HG03097 (cell line): ENCODE data around the gene GALNT13.

Experiments
- ATAC-seq: cut with Tn5 transposase; IDR thresholded peaks from one replicate; pipeline ENCODE4 v1.9.1; 2021; ENCODE audit not compliant: unreplicated experiment, low FRiP score

GALNT13 gene

DNA sequence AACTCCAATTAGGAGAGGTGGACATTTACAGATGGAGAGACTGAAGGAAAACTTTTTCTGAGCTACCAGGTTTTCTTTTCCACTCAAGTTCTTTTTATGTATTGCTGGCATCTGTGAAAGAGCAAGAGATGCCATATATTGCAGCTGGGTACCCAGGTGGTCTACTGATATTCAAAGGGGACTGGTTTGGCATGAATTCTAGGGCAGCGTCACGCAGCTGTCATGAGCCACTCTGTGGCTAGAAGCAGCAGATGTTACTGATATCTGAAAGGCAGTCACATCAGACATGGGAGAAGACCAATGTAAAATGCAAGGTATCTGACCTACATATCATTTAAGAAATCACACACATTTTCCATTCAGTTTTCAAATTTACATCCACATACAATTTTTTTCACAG, 408.8 kb downstream of the GALNT13 start:
- no peak for ATAC-seq

DNA sequence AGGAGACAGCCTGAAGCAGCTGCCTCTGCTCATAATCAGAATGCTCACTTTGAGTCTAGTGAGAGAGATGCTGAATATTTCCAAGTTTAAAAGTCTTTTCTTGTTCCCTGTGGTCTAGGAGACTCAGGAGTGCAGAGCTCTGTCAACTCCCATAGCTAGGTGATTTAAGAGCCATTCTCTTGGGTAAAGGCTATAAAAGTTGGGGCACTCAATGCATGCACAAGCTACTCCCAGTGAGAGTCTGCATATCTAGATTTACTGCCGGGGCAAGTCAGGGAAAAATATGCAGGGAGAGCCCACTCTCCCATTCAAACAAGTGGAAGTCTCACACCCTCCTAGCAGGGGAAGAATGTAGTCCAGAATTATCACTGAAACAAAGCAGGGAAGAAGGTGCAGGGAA, 418.1 kb downstream of the GALNT13 start:
- ATAC-seq, result no peak

DNA sequence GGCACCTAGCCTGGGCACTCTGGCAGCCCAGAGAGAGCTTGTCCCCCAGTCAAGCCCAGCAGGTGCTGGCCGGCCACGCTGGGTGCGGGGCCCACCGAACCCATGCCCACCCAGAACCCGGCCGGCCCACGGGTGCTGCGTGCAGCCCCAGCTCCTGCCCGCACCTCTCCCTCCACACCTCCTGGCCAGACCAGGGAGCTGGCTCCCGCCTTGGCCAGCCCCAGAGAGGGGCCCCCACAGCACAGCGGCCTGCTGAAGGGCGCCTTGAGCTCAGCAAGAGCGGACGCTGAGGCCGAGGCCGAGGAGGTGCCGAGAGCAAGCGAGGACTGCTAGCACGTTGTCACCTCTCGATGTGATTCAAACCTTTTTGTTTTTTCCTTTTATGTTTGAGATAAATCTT, 419.8 kb downstream of the GALNT13 start:
- ATAC-seq, result no peak

DNA sequence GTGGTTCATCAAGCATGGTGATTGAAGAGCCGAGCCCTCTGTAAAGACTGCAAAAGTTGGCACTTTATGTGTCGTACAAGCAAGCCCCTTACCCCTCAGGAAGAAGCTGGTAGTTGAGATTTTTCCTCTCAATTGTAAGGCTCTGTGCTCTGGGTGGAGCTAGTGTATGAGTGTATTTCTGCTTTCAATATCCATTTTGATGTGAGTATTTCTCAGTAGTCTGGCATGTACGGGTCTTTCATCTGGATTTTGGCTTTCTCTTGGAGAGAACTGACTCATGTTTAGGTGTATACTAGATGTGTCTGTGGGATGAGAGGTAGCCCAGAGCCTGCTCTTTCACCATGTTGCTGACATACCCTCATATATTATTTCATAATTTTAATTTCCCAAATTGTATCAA, 420.2 kb downstream of the GALNT13 start:
- no peak for ATAC-seq

DNA sequence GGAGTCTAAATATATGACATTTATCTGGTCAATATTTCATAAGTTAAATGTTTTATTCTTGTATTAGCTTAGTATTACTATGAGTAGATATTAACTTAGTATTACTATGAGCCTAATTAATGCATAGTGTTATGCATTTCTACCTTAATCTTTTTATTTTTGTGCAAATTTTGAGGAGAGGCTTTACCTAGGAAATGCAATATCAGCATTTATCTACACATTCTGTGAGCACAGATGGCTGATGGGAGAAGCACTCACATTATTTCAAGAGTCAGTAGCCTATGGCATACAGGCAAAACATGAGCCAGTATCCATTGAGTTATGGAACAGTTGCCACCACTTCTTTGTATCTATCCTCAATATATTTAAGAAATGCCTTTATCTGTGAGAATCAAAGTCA, 422.1 kb downstream of the GALNT13 start:
- no peak for ATAC-seq

DNA sequence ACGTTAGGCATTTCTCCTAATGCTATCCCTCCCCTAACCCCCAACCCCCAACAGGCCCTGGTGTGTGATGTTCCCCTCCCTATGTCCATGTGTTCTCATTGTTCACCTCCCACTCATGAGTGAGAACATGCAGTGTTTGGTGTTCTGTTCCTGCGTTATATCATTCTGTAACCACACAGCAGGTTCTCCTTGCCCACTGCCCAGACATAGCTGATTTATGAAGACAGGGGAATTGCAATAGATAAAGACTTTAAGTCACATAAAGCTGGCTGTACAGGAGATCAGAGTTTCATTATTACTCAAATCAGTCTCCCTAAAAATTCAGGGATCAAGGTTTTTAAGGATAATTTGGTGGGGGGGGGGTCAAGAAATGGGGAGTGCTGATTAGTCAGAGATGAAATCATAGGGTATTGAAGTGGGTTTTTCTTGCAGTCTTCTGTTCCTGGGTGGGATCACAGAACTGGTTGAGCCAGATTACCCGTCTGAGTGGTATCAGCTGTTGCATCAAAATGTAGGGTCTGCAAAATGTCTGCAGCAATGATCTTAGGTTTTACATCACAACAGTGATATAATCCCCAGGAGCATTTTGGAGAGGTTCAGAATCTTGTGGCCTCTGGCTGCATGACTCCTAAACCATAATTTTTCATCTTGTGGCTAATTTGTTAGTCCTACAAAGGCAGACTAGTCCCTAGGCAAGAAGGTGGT, 434.7 kb downstream of the GALNT13 start:
- ATAC-seq, result no peak

DNA sequence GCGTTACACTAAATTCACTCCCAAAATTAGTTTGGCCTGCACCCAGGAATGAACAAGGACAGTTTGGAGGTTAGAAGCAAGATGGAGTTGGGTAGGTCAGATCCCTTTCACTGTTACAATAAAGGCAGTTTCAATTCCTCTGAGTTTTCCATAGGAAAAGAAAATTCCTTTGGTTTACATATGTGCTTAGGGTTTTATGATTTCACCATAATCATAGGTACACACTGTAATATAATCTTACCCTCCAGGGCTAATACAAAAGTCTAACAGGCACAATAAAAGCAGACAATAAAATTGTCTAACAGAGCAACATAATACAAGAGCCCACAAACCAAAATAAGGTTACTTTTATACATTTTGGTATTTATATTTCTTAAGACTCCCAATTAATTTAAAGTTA, 435.3 kb downstream of the GALNT13 start:
- no peak for ATAC-seq

DNA sequence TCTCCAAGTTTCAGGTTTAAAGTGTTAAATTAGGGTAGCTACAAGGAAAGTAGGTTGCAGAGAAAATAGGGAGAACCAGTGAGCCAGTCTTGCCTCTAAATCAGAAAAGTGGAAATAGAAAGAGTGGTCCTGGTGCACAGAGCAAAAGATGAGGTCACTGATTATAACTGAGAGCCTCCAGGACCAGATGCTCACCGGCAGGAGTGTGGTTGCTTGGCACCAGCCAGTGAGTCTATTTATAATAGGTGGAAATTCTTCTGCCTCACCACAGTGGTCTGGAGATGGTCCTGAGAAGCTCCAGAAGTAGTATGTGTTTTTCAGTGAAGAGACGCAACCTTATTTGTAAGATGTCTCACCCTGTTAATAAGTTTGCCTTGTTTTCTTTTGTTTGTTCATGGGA, 452.9 kb downstream of the GALNT13 start:
- no peak for ATAC-seq

DNA sequence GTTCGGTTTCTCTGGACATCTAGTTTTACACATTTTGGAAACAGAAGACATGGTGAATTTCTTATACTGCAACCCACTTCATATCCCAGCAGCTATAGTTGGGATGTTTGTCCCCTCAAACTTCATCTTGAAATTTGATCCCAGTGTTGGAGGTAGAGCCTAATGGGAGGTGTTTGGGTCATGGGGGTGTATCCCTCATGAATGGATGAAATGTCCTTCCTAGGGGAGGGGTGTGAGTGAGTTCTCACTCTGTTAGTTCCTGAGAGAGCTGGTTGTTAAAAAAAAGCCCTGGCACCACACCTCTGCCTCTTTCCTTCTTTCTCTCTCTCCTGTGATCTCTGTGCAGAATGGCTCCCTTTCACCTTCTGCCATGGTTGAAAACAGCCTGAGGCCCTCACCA, 457.8 kb downstream of the GALNT13 start:
- no peak for ATAC-seq

DNA sequence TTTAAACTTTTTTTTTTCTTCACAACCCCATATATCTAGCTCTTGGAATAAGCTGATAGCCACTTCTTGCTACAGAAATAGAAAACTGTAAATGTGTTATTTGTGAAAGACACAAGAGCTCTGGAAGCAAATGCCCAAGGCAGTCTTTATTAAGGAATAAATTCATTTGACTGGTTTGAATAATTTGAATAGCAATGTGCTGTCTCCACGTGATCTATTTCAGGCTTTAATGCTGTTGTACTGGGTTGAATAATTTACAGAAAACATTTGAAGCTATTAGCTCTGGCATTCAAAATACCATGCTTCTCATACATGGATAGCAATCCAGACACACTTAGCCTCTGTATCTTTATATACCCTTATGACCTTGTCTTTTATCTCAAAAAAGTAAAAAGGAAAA, 460.1 kb downstream of the GALNT13 start:
- no peak for ATAC-seq

DNA sequence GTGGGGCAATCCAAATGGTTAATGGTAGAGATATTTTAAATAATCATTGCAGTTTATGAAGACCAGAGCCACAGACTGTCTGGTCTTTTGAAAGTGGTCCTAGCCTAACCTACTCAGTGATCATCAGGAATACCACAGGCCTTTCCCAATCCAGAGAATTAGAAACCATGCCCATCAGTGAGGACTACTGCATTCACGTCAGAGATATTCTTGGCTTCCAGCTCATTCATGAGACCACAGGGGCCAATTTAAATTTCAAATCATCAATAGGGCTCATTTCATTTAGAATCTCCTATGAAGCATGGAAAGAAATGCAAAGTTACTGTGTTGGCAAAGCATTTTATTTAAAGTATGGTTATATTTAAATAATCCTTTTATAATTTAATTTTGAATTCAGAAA, 464.5 kb downstream of the GALNT13 start:
- ATAC-seq, result no peak

DNA sequence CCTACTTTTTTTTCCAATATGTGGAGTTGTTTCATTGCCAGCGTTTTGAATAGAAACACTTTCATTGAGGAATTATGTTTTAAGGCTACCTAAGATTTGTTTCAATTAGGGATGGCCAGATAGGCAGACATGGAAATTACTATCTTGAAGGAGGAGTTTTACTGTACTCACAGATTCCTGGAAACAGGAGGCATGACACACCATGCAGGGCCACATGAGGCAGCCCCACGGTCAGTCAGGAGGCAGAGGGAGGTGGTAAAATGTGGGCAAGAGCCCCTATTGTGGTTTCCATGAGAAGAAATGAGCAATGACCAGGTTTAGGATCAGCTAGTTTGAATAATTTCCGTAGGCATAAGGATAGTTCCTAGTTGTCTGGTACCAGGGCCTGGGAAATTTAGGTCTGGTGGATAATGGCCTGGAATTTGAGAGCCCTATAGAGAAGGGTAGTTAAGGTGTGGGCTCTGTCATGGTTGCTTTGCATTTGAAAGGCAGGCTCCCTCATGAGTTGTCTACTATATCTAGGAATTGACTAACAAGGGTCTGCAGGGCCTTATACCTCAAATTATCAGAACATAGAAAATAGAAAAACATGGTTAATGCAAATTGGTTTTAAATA, 466.7 kb downstream of the GALNT13 start:
- ATAC-seq, result no peak

DNA sequence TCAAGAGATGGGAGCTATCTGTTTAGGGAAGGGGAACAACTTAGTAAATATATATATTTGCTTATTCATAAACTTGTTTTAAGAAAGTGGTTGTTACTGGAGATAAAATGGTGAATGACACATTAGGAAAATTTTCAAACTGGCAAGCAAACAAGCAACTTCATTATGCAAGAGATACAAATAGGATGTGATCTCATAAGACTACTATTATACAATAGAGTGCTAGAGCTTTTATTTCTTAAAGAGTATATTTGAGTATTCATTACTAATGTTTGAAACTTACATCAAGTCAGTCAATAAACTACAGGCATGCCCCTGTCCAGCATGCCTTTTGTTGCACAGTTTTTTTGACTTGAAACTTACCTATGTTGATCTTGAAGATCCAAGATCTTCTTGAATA, 471.6 kb downstream of the GALNT13 start:
- no peak for ATAC-seq

DNA sequence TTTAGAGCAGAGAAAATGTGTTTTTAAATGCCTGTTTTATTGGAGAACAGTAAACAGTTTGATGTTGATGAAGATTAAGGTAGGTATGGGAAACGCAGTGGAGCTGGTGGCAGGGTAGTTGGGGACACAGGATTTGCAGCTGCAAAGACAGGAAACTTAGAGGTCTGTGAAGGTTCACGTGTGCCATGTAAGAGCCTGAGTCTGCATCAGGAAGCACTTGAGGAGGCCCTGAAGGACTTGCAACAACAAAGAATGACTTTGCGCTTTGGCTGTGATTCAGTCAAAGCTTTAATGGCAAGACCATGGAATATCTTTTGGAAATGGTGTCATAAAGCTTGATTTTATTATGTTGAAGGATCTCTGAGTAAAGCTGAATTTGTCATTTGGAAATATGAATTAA, 479.2 kb downstream of the GALNT13 start:
- ATAC-seq, result no peak

DNA sequence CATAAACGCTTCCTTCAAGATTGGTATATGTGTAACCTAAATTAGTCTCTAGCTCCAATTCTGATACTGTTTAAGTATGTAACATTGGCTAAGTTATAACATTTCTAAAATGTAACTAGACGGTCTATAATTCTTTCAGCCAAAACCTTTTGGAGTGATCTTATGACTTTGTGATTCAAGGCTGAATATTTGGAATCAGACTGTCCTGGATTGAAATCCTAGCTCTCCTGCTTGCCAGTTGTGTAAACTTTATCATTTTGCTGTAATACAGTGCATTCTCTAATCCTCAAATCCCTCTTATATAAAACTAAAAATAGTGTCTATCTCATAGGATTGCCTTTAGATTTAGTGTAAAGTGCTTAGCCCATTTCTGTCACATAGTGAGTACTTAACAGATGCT, 489.6 kb downstream of the GALNT13 start:
- no peak for ATAC-seq

DNA sequence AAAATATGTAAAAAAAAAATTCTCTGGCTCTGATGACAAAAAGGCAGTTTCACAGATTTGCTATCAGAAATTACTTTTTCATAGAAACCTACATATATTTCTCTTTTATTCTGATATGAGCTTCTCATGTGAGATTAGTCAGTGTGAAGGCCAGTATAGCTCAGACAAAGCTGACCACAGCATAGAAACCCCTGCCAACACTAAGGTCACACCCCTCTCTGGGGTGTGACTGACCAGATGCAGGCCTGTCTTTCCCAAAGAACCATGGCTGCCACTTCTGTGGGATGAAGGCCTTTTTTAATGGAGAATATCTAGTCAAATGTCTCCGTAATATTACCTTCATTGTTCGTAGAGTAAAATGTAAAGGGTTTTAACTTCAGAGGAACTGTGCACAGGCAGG, 496.4 kb downstream of the GALNT13 start:
- no peak for ATAC-seq

DNA sequence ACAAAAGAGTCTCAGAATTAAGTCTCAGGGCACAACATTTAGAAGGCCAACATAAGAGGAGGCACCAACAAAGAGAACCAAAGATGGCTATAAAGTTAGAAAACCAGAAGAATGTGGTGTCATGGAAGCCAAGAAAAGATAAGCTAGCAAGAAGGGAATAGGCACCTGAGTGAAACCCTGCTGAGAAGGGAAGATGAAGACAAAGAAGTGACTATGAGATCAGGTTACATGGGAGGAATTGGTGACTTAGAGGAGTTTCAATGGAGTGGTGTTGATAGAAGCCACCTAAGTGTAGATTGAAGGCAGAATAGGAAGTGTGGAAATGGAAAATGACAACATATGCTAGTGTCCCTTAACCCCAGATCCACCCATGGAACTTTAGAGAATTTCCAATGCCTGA, 499.2 kb downstream of the GALNT13 start:
- ATAC-seq, result no peak

DNA sequence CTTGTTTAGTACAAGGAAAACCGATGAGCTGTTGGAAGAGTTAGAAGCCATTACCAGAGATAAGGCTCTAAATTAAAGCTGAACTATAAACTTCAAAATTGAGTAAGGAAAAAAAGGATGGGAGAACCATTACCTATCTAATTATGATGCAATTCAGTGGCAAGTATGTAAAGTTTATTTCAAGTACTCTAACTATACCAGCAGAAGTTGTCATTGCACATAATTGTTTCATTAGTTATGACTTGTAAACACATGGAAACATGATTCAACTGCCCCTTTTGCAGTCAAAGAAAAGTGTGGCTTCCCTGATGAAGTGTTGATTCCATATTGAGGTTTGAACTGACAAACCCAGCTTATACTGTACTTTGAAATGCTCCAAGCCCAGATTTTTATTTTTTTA, 502.7 kb downstream of the GALNT13 start:
- no peak for ATAC-seq

DNA sequence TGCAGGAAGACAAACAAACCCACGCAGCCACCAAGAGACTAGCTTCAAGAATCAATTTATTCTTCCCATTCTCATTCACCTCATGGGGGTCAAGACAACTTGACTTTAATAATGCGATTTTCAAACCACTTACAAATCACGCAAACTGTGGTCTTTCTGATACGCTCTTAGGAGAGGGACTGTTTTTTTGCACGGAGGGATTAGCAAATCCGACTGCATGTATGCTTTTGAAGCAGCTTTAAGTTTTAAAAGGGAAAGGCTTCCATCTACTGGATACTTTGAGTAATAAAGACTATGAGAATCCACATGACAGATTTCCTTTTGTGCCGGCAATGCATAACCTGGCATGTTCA, 503.8 kb downstream of the GALNT13 start:
- ATAC-seq, result no peak

DNA sequence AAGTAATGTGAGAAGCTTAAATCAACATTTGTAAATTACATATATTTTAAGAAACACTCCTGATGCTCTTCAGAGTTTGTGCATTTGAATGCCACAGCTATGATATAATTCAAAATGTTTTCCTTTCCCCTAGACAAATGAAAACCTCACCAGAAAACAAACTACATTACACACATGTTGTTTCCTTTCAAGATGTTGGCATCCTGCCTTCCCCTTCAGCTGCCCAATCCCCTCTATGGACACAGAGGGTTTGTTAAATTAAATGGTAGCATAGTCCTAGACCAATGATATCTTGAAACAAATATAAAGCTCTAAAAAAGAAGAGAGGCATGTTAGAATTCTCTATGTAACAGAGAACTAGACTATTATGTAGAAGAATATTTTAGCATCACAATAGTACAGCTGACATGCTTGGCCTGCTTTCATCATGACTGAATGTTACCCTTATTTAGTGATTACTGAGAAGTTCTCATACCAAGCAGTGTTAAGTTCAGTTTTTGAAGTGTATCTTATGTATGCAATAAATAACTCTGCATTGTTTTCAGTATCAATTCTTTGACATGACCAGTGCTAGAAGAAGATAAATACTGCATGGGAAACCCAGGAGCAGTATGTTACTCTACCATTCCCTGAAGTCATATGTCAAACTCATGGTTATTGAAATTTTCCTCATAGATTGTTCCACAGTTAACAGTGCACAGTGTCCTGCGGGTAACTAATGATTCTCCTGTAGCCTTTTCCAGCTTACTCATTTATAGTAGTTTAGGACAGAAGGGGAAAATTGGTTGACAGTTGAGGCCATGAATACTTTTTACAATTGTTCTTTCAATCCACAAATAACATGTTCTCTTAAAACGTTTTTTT, 510.4 kb downstream of the GALNT13 start:
- ATAC-seq, result no peak

DNA sequence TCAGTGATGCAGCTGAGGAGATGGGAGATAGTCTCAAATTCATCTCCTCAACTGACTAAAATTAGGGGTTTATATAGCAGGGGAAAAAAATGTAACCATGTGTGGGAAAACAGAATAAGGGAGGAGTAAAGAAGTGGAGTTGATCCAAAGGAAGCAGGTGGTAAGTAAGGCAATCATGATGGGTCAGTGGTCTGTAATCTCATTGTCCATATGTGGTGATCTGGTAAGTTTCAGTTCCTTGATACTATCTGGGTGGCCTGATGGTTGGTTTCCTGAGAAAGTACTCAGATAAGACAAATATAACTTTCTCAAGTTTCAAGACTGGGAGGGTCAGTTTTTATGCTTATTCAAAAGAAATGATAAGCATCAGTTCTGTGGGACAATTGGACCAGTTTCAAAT, 514.5 kb downstream of the GALNT13 start:
- no peak for ATAC-seq

DNA sequence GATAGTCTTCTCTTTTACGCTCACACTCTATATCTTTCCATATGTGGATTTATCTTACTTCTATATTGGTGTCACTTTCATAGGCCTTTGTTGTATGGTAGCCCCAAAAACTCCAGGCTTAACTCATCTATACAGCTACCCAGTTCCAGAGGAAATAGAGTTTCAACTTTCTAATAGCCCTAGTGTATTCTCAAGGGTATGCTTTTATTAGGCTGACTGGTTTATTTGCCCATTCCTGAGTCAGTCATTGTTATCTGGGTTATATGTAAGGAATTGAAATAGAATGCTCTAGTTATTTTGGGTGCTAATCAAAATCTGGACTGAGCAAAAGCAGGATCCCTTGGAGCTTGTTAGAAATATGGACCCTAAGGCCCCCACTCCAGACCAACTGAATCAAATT, 519.3 kb downstream of the GALNT13 start:
- no peak for ATAC-seq
